Stomach smooth muscle (tissue), 2 donors: ENCODE results near the gene TIGAR.

ENCODE experiments used
- H3K27ac ChIP-seq: one replicate; pipeline ENCODE4 v1.7.0; 2013; ENCODE audit warnings: mild to moderate bottlenecking, low read length, inconsistent platforms
- H3K27me3 ChIP-seq, 2 donors: one replicate each; pipeline ENCODE4 v1.7.0; 2013; ENCODE audit warnings: low read length in 2 of 2; ENCODE audit not compliant: insufficient read depth in 2 of 2, control insufficient read depth in 1 of 2
- H3K36me3 ChIP-seq, 2 donors: one replicate each; pipeline ENCODE4 v1.7.0; 2013; ENCODE audit warnings: low read length in 2 of 2; ENCODE audit not compliant: control insufficient read depth in 2 of 2, insufficient read depth in 2 of 2
- H3K4me1 ChIP-seq: one replicate; pipeline ENCODE4 v1.7.0; 2013; ENCODE audit warnings: low read length; ENCODE audit not compliant: control insufficient read depth, insufficient read depth
- H3K4me3 ChIP-seq, 2 donors: one replicate each; pipeline ENCODE4 v1.7.0; 2013; ENCODE audit warnings: low read length in 2 of 2
- H3K9ac ChIP-seq, 2 donors: one replicate each; pipeline ENCODE4 v1.7.0; 2013; ENCODE audit warnings: low read length in 2 of 2, mild to moderate bottlenecking in 1 of 2
- H3K9me3 ChIP-seq, 2 donors: one replicate each; pipeline ENCODE4 v1.7.0; 2013; ENCODE audit warnings: low read length in 2 of 2; ENCODE audit not compliant: control insufficient read depth in 2 of 2
- donor health status: healthy.
- donor health status: Pancreatic carcinoma.

Gene TIGAR

DNA sequence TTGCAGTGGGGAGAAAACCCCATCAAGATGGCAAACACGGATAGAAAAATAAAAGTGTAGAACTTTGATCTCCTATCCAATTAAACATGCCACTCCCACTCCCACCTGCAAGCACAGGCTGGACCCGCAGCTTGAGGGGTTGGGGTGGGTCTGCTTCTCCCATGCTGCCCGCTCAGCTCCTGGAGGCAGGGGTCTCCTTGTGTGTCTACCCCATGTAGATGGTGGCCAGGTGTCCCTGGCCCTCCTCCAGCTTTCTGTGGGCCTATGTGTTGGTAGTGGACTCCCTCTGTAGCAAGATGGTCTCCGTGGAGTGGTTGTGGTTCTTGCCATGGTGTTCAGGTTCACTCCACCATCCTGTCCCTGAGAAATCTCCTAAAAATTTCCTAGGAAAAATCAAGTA, 82.0 kb downstream of the TIGAR start:
- H3K4me3 ChIP-seq, result no peak overlapping the region
- H3K9ac ChIP-seq, result no peak overlapping the region
- H3K4me1 ChIP-seq, result no peaks in the 10 kb centered on the region
- H3K36me3 ChIP-seq, result no peaks in the 10 kb centered on the region
- H3K27me3 ChIP-seq, result no peaks in the 10 kb centered on the region
- H3K9me3 ChIP-seq, result no peaks in the 10 kb centered on the region
- no peak overlapping the region for H3K27ac ChIP-seq
